ENCODE measurements around the gene CHKA.
A peak's percentile ranks its signal among the peaks of the same experiment; 100 is the strongest.

Gene CHKA

GRCh38 chr11:68121067-68121899 is at the start of gene CHKA:
Gene CHKA, minus strand, starts transcription at chr11:68121388. Its CDS starts 211 bp downstream, at chr11:68121177.
- peak; percentile 97 for DNase-seq

GRCh38 chr11:68169442-68169841 is 48.3 kb upstream of the CHKA start:
- DNase-seq: no peak

GRCh38 chr11:68168694-68169093 is 47.5 kb upstream of the CHKA start:
- DNase-seq: no peak

- DNase-seq: no peak
Measured at GRCh38 chr11:68167474-68167873, 46.3 kb upstream of the CHKA start.

- DNase-seq: no peak
Measured at GRCh38 chr11:68166969-68167368, 45.8 kb upstream of the CHKA start.

- no peak for DNase-seq
Measured at GRCh38 chr11:68165601-68166000, 44.4 kb upstream of the CHKA start.

GRCh38 chr11:68164437-68164836 is 43.2 kb upstream of the CHKA start:
- DNase-seq: no peak

GRCh38 chr11:68163691-68164090 is 42.5 kb upstream of the CHKA start:
- no peak for DNase-seq

GRCh38 chr11:68160100-68160695 is 39.0 kb upstream of the CHKA start:
- DNase-seq: no peak

GRCh38 chr11:68159665-68160064 is 38.5 kb upstream of the CHKA start:
- no peak for DNase-seq

- DNase-seq: no peak
Measured at GRCh38 chr11:68159161-68159560, 38.0 kb upstream of the CHKA start.

- DNase-seq: no peak
Measured at GRCh38 chr11:68158580-68158979, 37.4 kb upstream of the CHKA start.

GRCh38 chr11:68153742-68154141 is 32.6 kb upstream of the CHKA start:
- no peak for DNase-seq

GRCh38 chr11:68150037-68150436 is 28.8 kb upstream of the CHKA start:
- peak; percentile 72 for DNase-seq

- DNase-seq: no peak
Measured at GRCh38 chr11:68149417-68149816, 28.2 kb upstream of the CHKA start.

- DNase-seq: no peak
Measured at GRCh38 chr11:68148879-68149278, 27.7 kb upstream of the CHKA start.

GRCh38 chr11:68148071-68148805 is 27.1 kb upstream of the CHKA start:
- DNase-seq: no peak

GRCh38 chr11:68146704-68147474 is 25.7 kb upstream of the CHKA start:
- DNase-seq: peak; percentile 93

- peak; percentile 92 for DNase-seq
Measured at GRCh38 chr11:68146010-68146540, 24.9 kb upstream of the CHKA start.

- no peak for DNase-seq
Measured at GRCh38 chr11:68145120-68145866, 24.1 kb upstream of the CHKA start.

GRCh38 chr11:68143310-68143689 is 22.1 kb upstream of the CHKA start:
- no peak for DNase-seq

All from hematopoietic multipotent progenitor cell treated with erythropoietin and hydrocortisone succinate and interleukin-3 and kit ligand, for 4 days (in vitro differentiated cells).